Keratinocyte (primary cell): ENCODE data around the gene RIC3.

Source experiments
- EZH2 ChIP-seq: IDR thresholded peaks from one replicate; pipeline ENCODE4 v1.6.1; 2012; ENCODE audit warnings: inconsistent platforms, mild to moderate bottlenecking, low read length, moderate library complexity
- TF ChIP-seq, protein P1 (sequence below), 3 experiments: IDR thresholded peaks in 1 of 3; conservative IDR thresholded peaks in 1 of 3; optimal IDR thresholded peaks in 1 of 3; 2 replicates in 2 of 3; 3 replicates in 1 of 3; pipeline versions ENCODE3 to v1.5.1; 2011; ENCODE audit warnings: low read length in 3 of 3, mild to moderate bottlenecking in 3 of 3, moderate library complexity in 2 of 3, control low read depth in 1 of 3, inconsistent platforms in 1 of 3; ENCODE audit not compliant: insufficient read depth in 2 of 3; ENCODE audit errors: extremely low read depth in 1 of 3

DNA sequence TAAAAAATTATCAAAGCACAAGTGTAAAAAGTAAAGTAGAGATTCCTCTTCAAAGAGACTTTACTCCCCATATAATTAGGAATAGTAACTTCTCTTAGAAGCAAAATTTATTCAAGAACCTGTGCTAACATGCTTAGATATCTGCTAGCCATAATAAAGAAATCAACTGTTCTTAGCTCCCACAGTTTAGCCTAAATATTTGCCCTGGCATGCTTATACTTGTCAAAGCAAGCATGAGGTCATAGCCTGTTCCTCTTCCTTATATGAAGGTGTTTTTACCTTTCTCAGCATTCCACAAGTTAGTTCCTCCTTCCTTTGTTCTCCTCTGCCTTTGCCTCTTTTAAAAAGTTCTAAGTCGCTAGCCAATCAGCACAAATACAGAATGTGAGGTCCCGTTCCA is 30.3 kb downstream of the RIC3 start:
- TF ChIP-seq, protein P1, sequence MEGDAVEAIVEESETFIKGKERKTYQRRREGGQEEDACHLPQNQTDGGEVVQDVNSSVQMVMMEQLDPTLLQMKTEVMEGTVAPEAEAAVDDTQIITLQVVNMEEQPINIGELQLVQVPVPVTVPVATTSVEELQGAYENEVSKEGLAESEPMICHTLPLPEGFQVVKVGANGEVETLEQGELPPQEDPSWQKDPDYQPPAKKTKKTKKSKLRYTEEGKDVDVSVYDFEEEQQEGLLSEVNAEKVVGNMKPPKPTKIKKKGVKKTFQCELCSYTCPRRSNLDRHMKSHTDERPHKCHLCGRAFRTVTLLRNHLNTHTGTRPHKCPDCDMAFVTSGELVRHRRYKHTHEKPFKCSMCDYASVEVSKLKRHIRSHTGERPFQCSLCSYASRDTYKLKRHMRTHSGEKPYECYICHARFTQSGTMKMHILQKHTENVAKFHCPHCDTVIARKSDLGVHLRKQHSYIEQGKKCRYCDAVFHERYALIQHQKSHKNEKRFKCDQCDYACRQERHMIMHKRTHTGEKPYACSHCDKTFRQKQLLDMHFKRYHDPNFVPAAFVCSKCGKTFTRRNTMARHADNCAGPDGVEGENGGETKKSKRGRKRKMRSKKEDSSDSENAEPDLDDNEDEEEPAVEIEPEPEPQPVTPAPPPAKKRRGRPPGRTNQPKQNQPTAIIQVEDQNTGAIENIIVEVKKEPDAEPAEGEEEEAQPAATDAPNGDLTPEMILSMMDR (optimal IDR thresholded peaks at IDR 0.05 in 1 of 3, IDR thresholded peaks at IDR 0.05 in 1 of 3, conservative IDR thresholded peaks at IDR 0.05 in 1 of 3; ENCODE audit: extremely low read depth in 1 of 3, insufficient read depth in 2 of 3, low read length in 3 of 3): no peak
- no peak for TF ChIP-seq EZH2
